Ascending aorta (tissue), 2 donors: ENCODE measurements around the gene NLGN1. TPM values are rescaled to one million over a fixed set of nuclear protein-coding genes. Genes with fewer than 3 reads are reported as not detected.

Source experiments
- DNase-seq, 2 donors: peaks; one replicate each; pipeline ENCODE4 v3.0.0-alpha.2; 2019; ENCODE audit warnings: low spot score in 2 of 2
- H3K27ac ChIP-seq, 2 donors: fragments of 200-600 bp; sonication (generic); one replicate each; pipeline ENCODE4 v1.5.1; 2016 to 2017; ENCODE audit warnings: mild to moderate bottlenecking in 1 of 2
- H3K27me3 ChIP-seq: fragments of 200-600 bp; sonication (generic); one replicate; pipeline ENCODE4 v1.5.1; 2017
- H3K36me3 ChIP-seq, 2 donors: fragments of 200-600 bp; sonication (generic); one replicate each; pipeline ENCODE4 v1.5.1; 2016
- H3K4me1 ChIP-seq, 2 donors: fragments of 200-600 bp; sonication (generic); one replicate each; pipeline ENCODE4 v1.5.1; 2016 to 2017; ENCODE audit warnings: mild to moderate bottlenecking in 1 of 2
- H3K4me3 ChIP-seq, 2 donors: fragments of 200-600 bp; sonication (generic); one replicate each; pipeline ENCODE4 v1.5.1; 2016 to 2017; ENCODE audit warnings: mild to moderate bottlenecking in 1 of 2
- H3K9me3 ChIP-seq, 2 donors: fragments of 200-600 bp; sonication (generic); one replicate each; pipeline ENCODE4 v1.5.1; 2016
- CTCF ChIP-seq, 3 experiments: fragments of 200-600 bp in 2 of 3; fragments of 450-650 bp in 1 of 3; sonication (generic) in 2 of 3; IDR thresholded peaks; one replicate each; pipeline ENCODE4 v1.5.1; 2016 to 2019; ENCODE audit warnings: antibody characterized with exemption in 3 of 3, mild to moderate bottlenecking in 1 of 3, moderate library complexity in 1 of 3
- intact Hi-C: fragments of 100-400 bp; cut with DNase I; formaldehyde crosslinking; loops from one replicate; pipeline ENCODE4 v1.15.1; 2023
- total RNA-seq: library from RNA; depleted of rRNA; stranded (reverse); fragments of >200 nt; gene quantifications from one replicate; pipeline ENCODE4 v1.1.0, GENCODE V29; 2016

NLGN1 gene
- total RNA-seq, 1 donor from 2014 or later, result 5.2 TPM

DNA sequence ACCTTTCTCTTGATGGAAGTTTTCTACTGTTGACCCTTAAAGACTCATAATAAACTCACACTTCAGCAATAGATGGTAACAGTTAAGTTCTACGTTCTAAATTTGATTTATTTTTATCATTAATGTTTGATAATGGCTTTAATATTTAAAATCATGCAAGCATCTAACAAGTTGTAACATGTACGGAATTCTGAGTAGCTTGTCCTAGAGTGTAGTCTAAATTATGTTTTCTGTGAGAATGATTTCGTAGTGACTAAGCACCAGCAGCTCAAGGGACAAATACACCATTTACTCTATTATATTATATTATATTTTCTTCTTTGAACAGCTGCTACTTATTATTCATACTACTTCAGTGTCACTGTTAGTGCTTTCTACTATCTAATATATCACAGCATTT lies 345.6 kb downstream of the NLGN1 start:
- Histone ChIP-seq H3K9me3 (no peaks in the 10 kb centered on the region), H3K27ac (peak overlapping the region in 1 of 2 donors; percentile 3), H3K4me3 (peak overlapping the region; percentile 37 to 39), H3K36me3 (no peaks in the 10 kb centered on the region), H3K4me1 (no peaks in the 10 kb centered on the region), H3K27me3 (no peaks in the 10 kb centered on the region)
- no peak for DNase-seq
- intact Hi-C loops, result no loop called here
- TF ChIP-seq CTCF (IDR thresholded peaks at IDR 0.05), result no peak

GRCh38 chr3:173743516-173743915 lies 346.0 kb downstream of the NLGN1 start:
- Histone ChIP-seq H3K27me3 (no peaks in the 10 kb centered on the region), H3K9me3 (no peaks in the 10 kb centered on the region), H3K27ac (peak overlapping the region in 1 of 2 donors; percentile 3), H3K4me1 (no peaks in the 10 kb centered on the region), H3K36me3 (no peaks in the 10 kb centered on the region), H3K4me3 (peak overlapping the region in 1 of 2 donors; percentile 39)
- DNase-seq, result no peak
- no peak for TF ChIP-seq CTCF (IDR thresholded peaks at IDR 0.05)
- intact Hi-C loops, result no loop called here

DNA sequence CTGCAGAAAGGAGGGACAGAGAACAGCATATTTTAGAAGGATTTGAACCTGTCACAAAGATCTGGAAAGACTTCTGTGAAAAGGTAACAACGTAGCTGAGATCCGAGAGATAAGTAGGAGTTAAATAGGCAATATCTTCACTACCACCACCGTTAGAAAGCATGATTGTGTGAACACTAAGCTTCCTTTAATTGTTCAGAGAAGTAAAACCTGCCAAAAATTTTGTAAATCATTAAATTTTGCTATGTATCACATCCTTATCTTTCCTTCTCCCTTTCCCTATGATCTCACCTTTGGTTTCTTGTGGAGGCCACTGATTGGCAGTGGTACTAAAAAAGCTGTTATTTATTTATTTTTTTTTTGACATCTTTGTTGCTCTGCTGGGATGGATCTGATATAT lies 346.9 kb downstream of the NLGN1 start:
- H3K4me1 ChIP-seq, result no peaks in the 10 kb centered on the region
- no peaks in the 10 kb centered on the region for H3K27me3 ChIP-seq
- H3K27ac ChIP-seq, result no peak overlapping the region
- H3K36me3 ChIP-seq, result no peaks in the 10 kb centered on the region
- intact Hi-C loops, result no loop called here
- DNase-seq, result no peak
- H3K9me3 ChIP-seq, result no peaks in the 10 kb centered on the region
- H3K4me3 ChIP-seq, result no peak overlapping the region
- no peak for TF ChIP-seq CTCF (IDR thresholded peaks at IDR 0.05)

- Histone ChIP-seq H3K4me3 (no peak overlapping the region), H3K27me3 (no peaks in the 10 kb centered on the region), H3K27ac (no peak overlapping the region), H3K9me3 (no peaks in the 10 kb centered on the region), H3K36me3 (no peaks in the 10 kb centered on the region), H3K4me1 (no peaks in the 10 kb centered on the region)
- intact Hi-C loops, result no loop called here
- DNase-seq, result no peak
- no peak for TF ChIP-seq CTCF (IDR thresholded peaks at IDR 0.05)
These were observed 347.4 kb downstream of the NLGN1 start for GRCh38 chr3:173744895-173745294.

DNA sequence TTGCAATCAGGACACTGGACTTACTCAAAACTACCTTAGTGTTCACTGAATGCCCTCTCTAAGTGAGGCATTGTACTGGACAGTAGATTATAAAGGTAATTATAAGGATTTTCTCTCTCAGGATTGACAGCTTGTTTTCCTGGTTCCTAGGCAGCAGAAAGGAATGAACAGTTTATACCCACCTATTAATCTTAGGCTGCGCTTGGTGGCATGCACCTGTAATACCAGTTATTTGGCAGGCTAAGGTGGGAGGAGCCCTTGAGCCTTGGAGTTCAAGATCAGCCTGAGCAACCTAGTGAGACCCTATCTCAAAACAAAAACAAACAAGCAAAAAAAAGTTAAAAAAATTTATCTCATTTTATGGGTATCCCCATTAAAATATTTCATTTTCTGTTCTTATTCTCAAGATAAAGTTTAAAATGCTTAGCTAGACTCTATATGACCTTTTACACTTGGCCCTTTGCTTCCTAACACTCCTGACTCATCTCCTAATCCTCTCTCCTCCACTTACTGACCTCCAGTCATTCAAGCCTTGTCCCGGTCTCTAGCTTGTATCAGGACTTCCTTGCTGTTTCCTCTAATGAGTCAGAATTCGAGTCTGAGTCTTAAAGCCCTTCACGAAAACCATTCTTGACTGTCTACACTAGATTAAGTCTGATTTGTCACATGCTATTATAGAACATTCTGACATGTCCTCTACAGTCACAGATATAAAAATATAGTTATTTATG lies 348.6 kb downstream of the NLGN1 start:
- intact Hi-C loops, result no loop called here
- Histone ChIP-seq H3K4me3 (no peak overlapping the region), H3K36me3 (no peaks in the 10 kb centered on the region), H3K27ac (no peak overlapping the region), H3K4me1 (no peaks in the 10 kb centered on the region), H3K9me3 (no peaks in the 10 kb centered on the region), H3K27me3 (no peaks in the 10 kb centered on the region)
- TF ChIP-seq CTCF (IDR thresholded peaks at IDR 0.05), result no peak
- no peak for DNase-seq
